ENCODE data around the gene EPHA6. TPM values are rescaled to one million over a fixed set of nuclear protein-coding genes. Genes with fewer than 3 reads are reported as not detected.

Gene EPHA6
- total and polyA plus RNA-seq, 9 of the 15 experiments (the other 6 are each of a cell fraction or from before 2014, with no cell fraction given) = not detected

DNA sequence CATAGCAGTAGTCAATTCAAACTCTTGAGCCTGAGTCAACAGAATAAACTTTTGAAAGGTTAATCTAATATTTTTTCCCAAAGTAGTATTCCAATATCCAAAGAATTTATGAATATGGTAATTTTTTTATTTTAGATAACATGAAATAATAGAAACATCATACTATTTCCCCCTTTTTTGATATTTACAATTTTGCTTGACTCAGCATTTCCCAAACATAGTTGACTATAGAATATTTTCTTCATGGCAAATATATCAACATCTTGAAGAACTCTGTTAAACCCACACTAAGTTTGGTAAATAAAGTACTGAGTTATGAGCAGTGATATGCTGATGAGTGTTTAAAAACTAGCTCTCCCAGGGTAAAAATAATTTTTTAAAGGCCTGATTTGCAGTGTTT, 570.2 kb downstream of the EPHA6 start (continued):
- TF ChIP-seq ZNF124 (CRISPR knock-in tag; IDR thresholded peaks at IDR 0.05) = no peak
- TF ChIP-seq, protein P1, sequence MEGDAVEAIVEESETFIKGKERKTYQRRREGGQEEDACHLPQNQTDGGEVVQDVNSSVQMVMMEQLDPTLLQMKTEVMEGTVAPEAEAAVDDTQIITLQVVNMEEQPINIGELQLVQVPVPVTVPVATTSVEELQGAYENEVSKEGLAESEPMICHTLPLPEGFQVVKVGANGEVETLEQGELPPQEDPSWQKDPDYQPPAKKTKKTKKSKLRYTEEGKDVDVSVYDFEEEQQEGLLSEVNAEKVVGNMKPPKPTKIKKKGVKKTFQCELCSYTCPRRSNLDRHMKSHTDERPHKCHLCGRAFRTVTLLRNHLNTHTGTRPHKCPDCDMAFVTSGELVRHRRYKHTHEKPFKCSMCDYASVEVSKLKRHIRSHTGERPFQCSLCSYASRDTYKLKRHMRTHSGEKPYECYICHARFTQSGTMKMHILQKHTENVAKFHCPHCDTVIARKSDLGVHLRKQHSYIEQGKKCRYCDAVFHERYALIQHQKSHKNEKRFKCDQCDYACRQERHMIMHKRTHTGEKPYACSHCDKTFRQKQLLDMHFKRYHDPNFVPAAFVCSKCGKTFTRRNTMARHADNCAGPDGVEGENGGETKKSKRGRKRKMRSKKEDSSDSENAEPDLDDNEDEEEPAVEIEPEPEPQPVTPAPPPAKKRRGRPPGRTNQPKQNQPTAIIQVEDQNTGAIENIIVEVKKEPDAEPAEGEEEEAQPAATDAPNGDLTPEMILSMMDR (IDR thresholded peaks at IDR 0.05 in 2 of 3, conservative IDR thresholded peaks at IDR 0.05 in 1 of 3; ENCODE audit: insufficient read depth in 2 of 3, low read depth in 1 of 3, low read length in 3 of 3) = no peak
- TF ChIP-seq SMARCB1 (IDR thresholded peaks at IDR 0.05; ENCODE audit: insufficient read length, low read depth) = no peak
- peak; percentile 65 for TF ChIP-seq ZNF316 (IDR thresholded peaks at IDR 0.05)
- TF ChIP-seq ZBTB17 (CRISPR knock-in tag; IDR thresholded peaks at IDR 0.05) = no peak
- no peak for TF ChIP-seq TRIM28 (IDR thresholded peaks at IDR 0.05)
- no peak for TF ChIP-seq HOXB6 (CRISPR knock-in tag; IDR thresholded peaks at IDR 0.05; ENCODE audit: borderline replicate concordance)
- TF ChIP-seq, protein P2, sequence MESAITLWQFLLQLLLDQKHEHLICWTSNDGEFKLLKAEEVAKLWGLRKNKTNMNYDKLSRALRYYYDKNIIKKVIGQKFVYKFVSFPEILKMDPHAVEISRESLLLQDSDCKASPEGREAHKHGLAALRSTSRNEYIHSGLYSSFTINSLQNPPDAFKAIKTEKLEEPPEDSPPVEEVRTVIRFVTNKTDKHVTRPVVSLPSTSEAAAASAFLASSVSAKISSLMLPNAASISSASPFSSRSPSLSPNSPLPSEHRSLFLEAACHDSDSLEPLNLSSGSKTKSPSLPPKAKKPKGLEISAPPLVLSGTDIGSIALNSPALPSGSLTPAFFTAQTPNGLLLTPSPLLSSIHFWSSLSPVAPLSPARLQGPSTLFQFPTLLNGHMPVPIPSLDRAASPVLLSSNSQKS (CRISPR knock-in tag; IDR thresholded peaks at IDR 0.05) = no peak
- TF ChIP-seq KDM4B (IDR thresholded peaks at IDR 0.05; ENCODE audit: borderline replicate concordance in 2 of 2, low read depth in 1 of 2) = no peak
- TF ChIP-seq STAG1 (CRISPR knock-in tag; IDR thresholded peaks at IDR 0.05; ENCODE audit: borderline replicate concordance) = no peak
- TF ChIP-seq NFE2 (IDR thresholded peaks at IDR 0.05; ENCODE audit: low read depth) = no peak
- TF ChIP-seq ATF7 (IDR thresholded peaks at IDR 0.05) = no peak
- TF ChIP-seq NFATC3 (IDR thresholded peaks at IDR 0.05) = no peak
- TF ChIP-seq ZNF79 (CRISPR knock-in tag; IDR thresholded peaks at IDR 0.05; ENCODE audit: low read depth) = no peak
- no peak for TF ChIP-seq SAFB2 (IDR thresholded peaks at IDR 0.05; ENCODE audit: borderline replicate concordance, low read depth, low read length, severe bottlenecking)
- TF ChIP-seq DIDO1 (tag; IDR thresholded peaks at IDR 0.05; ENCODE audit: low read depth) = no peak

Data from K562 (cell line).